Measurements from ENCODE around the gene CLDN2.

DNA sequence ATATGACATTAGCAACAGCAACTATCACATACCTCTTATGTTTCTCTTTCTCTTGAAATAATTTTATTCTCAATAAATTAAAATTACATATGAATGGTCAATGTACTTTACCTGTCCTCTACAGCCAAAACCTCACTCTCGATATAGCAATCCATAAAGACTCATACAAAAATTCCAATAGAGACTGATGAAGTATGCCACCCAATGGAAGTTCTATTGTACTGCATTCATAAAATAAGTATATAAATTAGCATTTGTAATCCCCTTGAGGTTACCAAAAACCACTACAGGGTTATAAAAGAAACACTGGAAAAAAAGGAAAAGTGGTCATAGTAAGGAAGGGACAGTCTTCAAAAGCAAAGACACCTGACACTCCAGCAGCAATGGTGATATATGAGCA, 32.8 kb downstream of the CLDN2 start:
- TF ChIP-seq CTCF (IDR thresholded peaks at IDR 0.05) (peak; percentile 67), CHD2 (IDR thresholded peaks at IDR 0.05; ENCODE audit: low read length, partially characterized antibody) (no peak), NFIC (IDR thresholded peaks at IDR 0.05; ENCODE audit: borderline replicate concordance) (no peak), EP300 (IDR thresholded peaks at IDR 0.05; ENCODE audit: borderline replicate concordance in 1 of 2, low read depth in 1 of 2, low read length in 1 of 2) (no peak), FOXM1 (IDR thresholded peaks at IDR 0.05; ENCODE audit: low read depth) (no peak), YY1 (IDR thresholded peaks at IDR 0.05; ENCODE audit: low read depth) (no peak)
- TF ChIP-seq, protein P1, sequence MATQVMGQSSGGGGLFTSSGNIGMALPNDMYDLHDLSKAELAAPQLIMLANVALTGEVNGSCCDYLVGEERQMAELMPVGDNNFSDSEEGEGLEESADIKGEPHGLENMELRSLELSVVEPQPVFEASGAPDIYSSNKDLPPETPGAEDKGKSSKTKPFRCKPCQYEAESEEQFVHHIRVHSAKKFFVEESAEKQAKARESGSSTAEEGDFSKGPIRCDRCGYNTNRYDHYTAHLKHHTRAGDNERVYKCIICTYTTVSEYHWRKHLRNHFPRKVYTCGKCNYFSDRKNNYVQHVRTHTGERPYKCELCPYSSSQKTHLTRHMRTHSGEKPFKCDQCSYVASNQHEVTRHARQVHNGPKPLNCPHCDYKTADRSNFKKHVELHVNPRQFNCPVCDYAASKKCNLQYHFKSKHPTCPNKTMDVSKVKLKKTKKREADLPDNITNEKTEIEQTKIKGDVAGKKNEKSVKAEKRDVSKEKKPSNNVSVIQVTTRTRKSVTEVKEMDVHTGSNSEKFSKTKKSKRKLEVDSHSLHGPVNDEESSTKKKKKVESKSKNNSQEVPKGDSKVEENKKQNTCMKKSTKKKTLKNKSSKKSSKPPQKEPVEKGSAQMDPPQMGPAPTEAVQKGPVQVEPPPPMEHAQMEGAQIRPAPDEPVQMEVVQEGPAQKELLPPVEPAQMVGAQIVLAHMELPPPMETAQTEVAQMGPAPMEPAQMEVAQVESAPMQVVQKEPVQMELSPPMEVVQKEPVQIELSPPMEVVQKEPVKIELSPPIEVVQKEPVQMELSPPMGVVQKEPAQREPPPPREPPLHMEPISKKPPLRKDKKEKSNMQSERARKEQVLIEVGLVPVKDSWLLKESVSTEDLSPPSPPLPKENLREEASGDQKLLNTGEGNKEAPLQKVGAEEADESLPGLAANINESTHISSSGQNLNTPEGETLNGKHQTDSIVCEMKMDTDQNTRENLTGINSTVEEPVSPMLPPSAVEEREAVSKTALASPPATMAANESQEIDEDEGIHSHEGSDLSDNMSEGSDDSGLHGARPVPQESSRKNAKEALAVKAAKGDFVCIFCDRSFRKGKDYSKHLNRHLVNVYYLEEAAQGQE (IDR thresholded peaks at IDR 0.05; ENCODE audit: low read depth, low read length), result no peak
- TF ChIP-seq, protein P2, sequence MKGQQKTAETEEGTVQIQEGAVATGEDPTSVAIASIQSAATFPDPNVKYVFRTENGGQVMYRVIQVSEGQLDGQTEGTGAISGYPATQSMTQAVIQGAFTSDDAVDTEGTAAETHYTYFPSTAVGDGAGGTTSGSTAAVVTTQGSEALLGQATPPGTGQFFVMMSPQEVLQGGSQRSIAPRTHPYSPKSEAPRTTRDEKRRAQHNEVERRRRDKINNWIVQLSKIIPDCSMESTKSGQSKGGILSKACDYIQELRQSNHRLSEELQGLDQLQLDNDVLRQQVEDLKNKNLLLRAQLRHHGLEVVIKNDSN (IDR thresholded peaks at IDR 0.05; ENCODE audit: borderline replicate concordance, low read depth), result no peak
- TF ChIP-seq, protein P3, sequence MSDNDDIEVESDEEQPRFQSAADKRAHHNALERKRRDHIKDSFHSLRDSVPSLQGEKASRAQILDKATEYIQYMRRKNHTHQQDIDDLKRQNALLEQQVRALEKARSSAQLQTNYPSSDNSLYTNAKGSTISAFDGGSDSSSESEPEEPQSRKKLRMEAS (IDR thresholded peaks at IDR 0.05; ENCODE audit: low read depth), result no peak

Data from SK-N-SH (cell line).